CD8-positive, alpha-beta memory T cell (primary cell): ENCODE measurements around the gene TRIP10. TPM values are rescaled to one million over a fixed set of nuclear protein-coding genes. Genes with fewer than 3 reads are reported as not detected.
"Not testable (repeated sequence)": the region's sequence is repeated elsewhere in the genome, so short reads cannot be mapped to it uniquely, and the experiment has no call there.

Source experiments
- CTCF ChIA-PET: fragments of 350-600 bp; sonication (Branson Sonifier 250); formaldehyde crosslinking; loops from one replicate; lab custom pipeline; 2021; ENCODE audit warnings: antibody characterized with exemption; lab: Charles Lee
- POLR2A ChIA-PET: fragments of 350-600 bp; sonication (Branson Sonifier 250); formaldehyde crosslinking; loops from one replicate; lab custom pipeline; 2021; ENCODE audit warnings: antibody characterized with exemption; lab: Charles Lee
- DNase-seq, 5 donors: peaks; one replicate each; pipeline versions ENCODE4 v3.0.0 to v3.0.0-alpha.2; 2020 to 2022; ENCODE audit warnings: mixed read lengths in 1 of 5
- H3K27ac ChIP-seq: one replicate; pipeline ENCODE4 v1.7.0; 2013; ENCODE audit warnings: low read depth, mild to moderate bottlenecking, low read length, moderate library complexity
- H3K27me3 ChIP-seq: 2 replicates; pipeline ENCODE4 v1.7.0; 2013; ENCODE audit warnings: low read length, mild to moderate bottlenecking; ENCODE audit not compliant: insufficient read depth, poor library complexity, severe bottlenecking
- H3K36me3 ChIP-seq: 2 replicates; pipeline ENCODE4 v1.7.0; 2013; ENCODE audit warnings: mild to moderate bottlenecking, low read length, moderate library complexity; ENCODE audit not compliant: insufficient read depth
- H3K4me1 ChIP-seq: 2 replicates; pipeline ENCODE4 v1.7.0; 2013; ENCODE audit warnings: mild to moderate bottlenecking, low read length, moderate library complexity; ENCODE audit not compliant: insufficient read depth
- H3K4me3 ChIP-seq: 2 replicates; pipeline ENCODE4 v1.7.0; 2013; ENCODE audit warnings: mild to moderate bottlenecking, low read length
- H3K9me3 ChIP-seq: 2 replicates; pipeline ENCODE4 v1.7.0; 2013; ENCODE audit warnings: mild to moderate bottlenecking, low read length
- H3K27ac Mint-ChIP-seq, 8 donors: one replicate each; pipeline ENCODE4 v1.8.0; 2020 to 2021; ENCODE audit warnings: mixed read lengths in 8 of 8, mild to moderate bottlenecking in 6 of 8, inconsistent platforms in 3 of 8, moderate library complexity in 3 of 8
- H3K27me3 Mint-ChIP-seq, 2 donors: one replicate each; pipeline ENCODE4 v1.8.0; 2020 to 2021; ENCODE audit warnings: mixed read lengths in 2 of 2, mild to moderate bottlenecking in 1 of 2, moderate library complexity in 1 of 2
- H3K36me3 Mint-ChIP-seq, 3 donors: one replicate each; pipeline ENCODE4 v1.8.0; 2020 to 2021; ENCODE audit warnings: mixed read lengths in 3 of 3, inconsistent platforms in 1 of 3, mild to moderate bottlenecking in 1 of 3
- H3K4me1 Mint-ChIP-seq, 3 donors: one replicate each; pipeline ENCODE4 v1.8.0; 2020 to 2021; ENCODE audit warnings: mixed read lengths in 3 of 3, inconsistent platforms in 1 of 3, mild to moderate bottlenecking in 1 of 3
- H3K4me3 Mint-ChIP-seq, 7 donors: one replicate each; pipeline ENCODE4 v1.8.0; 2020 to 2021; ENCODE audit warnings: mixed read lengths in 7 of 7, mild to moderate bottlenecking in 6 of 7, moderate library complexity in 4 of 7, inconsistent platforms in 2 of 7
- H3K9me3 Mint-ChIP-seq, 5 donors: one replicate each; pipeline ENCODE4 v1.8.0; 2020 to 2022; ENCODE audit warnings: mixed read lengths in 5 of 5, mild to moderate bottlenecking in 3 of 5, moderate library complexity in 2 of 5, inconsistent platforms in 1 of 5
- polyA plus RNA-seq: library from polyadenylated mRNA; unstranded; fragments of 300-500 nt; fragmentation: Illumina TruSeq; gene quantifications from one replicate; pipeline ENCODE4 v1.2.3, GENCODE V29; 2021
- total RNA-seq, 2 experiments: library from RNA; stranded (reverse); gene quantifications; one replicate each; pipeline ENCODE4 v1.2.3, GENCODE V29; 2021

Gene TRIP10
- total and polyA plus RNA-seq, 3 experiments from 2014 or later = 2.0 to 47.8 (median 44.6) TPM

DNA sequence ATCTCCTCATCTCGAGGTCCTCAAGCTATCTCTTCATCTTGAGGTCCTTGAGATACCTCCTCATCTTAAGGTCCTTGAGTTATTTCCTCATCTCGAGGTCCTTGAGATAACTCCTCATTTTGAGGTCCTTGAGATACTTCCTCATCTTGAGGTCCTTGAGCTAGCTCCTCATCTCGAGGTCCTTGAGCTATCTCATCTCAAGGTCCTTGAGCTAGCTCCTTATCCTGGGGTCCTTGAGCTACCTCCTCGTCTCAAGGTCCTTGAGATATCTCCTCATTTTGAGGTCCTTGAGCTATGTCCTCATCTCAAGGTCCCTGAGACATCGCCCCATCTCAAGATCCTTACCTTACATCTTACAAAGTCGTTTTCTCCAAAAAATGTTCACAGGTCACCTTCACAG lies 51.8 kb downstream of the TRIP10 start:
- no peak overlapping the region for H3K4me3 ChIP-seq
- peaks cover 54% of the 10 kb centered on the region for H3K4me1 ChIP-seq
- no peaks in the 10 kb centered on the region for H3K9me3 ChIP-seq
- ChIA-PET POLR2A (interaction anchor here (0.6 kb wide), 2 partner anchors 19 to 22 kb away, joined by 5 to 9 read pairs; partner anchors contain the start of gene VAV1), CTCF (interaction anchor here (1.2 kb wide), 1 partner anchor 17 kb away, joined by 5 read pairs; no protein-coding TSS in a partner anchor)
- Mint-ChIP-seq H3K27ac (peak overlapping the region; percentile 15 to 95 (median 86)), H3K27me3 (no peaks in the 10 kb centered on the region), H3K9me3 (peaks cover 0 to 2% (median 0%) of the 10 kb centered on the region in 5 donors), H3K4me1 (peaks cover 48 to 77% (median 76%) of the 10 kb centered on the region in 3 donors), H3K36me3 (peaks cover 14 to 59% (median 26%) of the 10 kb centered on the region in 3 donors), H3K4me3 (peak overlapping the region in 1 of 7 donors; percentile 34)
- peaks cover 13% of the 10 kb centered on the region for H3K36me3 ChIP-seq
- DNase-seq = no peak
- no peak overlapping the region for H3K27ac ChIP-seq
- no peaks in the 10 kb centered on the region for H3K27me3 ChIP-seq

DNA sequence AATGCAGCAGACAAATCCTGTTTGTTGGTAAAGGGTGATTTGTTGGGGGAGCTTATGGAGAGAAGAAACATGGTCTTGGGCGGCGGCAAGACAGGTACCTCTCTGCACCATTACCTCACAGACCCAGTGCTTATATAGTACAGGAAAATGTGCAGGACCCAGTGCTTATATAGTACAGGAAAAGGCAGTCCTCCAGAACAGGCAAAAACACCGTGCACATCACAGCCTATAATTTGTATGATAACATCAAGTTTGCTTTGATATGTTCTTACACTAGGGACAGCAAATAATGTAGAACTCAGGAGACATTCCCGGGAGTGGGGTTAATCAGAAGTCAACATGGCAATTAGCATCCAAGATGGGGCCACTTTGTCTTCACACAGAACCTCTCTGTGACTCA lies 53.9 kb downstream of the TRIP10 start:
- no peaks in the 10 kb centered on the region for H3K9me3 ChIP-seq
- no peak overlapping the region for H3K27ac ChIP-seq
- ChIA-PET POLR2A (no interaction called here), CTCF (no interaction called here)
- Mint-ChIP-seq H3K27me3 (no peaks in the 10 kb centered on the region), H3K36me3 (peaks cover 14 to 58% (median 29%) of the 10 kb centered on the region in 3 donors), H3K27ac (peak overlapping the region in 6 of 8 donors; percentile 4 to 93 (median 77)), H3K4me3 (no peak overlapping the region), H3K4me1 (peaks cover 57 to 86% (median 82%) of the 10 kb centered on the region in 3 donors), H3K9me3 (peaks cover 0 to 2% (median 0%) of the 10 kb centered on the region in 5 donors)
- H3K27me3 ChIP-seq = no peaks in the 10 kb centered on the region
- no peak overlapping the region for H3K4me3 ChIP-seq
- no peak for DNase-seq
- H3K4me1 ChIP-seq = peaks cover 54% of the 10 kb centered on the region
- H3K36me3 ChIP-seq = peaks cover 10% of the 10 kb centered on the region

DNA sequence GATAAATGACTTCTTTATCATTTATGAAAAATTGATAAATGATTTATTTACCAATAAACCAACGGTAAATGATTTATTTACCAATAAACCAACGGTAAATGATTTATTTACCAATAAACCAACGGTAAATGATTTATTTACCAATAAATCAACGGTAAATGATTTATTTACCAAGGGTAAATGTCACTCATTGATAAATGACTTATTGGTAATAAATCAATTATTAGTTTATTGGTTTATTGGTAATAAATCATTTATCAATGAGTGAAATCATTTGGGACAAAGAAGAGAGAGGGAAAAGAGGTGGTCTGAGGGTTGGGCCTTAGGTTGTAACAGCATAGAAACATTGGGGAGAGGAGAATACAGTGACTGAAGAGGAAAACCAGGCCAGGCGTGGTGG lies 54.5 kb downstream of the TRIP10 start:
- CTCF ChIA-PET = no interaction called here
- POLR2A ChIA-PET = no interaction called here
- peak overlapping the region; percentile 22 to 91 (median 73) for H3K27ac Mint-ChIP-seq

DNA sequence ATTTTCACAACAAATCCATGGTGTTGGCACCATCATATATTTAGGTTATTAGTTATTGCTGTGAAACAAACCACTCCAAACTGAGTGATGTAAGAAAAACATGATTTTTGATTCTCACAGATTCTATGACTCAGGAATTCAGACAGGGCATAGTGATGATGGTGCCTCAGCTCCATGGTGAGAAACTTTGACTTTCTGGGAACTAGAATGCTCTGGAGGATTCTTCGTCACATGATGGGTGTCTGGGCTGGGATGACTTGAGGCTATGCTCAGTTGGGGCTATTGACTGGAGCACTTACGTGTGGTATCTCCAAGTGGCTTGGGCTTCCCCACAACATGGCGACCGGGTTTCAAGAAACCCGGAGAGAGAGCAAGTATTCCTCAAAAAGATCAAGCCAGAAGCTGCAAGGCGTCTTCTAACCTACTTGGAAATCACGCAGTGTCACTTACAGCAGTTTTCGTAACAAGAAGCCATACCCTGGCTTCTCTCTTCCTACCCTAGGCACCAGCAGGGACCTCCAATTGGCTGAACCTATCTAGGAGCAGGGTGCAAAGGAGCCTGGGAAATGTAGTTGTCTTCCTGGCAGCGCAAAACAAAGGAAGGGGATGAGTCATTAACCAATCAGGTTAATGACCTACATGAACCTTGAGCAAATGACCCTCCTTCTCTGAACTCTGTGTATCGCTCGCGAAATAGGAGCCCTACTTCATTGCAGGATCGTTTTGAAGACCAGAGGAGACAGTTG lies 55.4 kb downstream of the TRIP10 start:
- no peak overlapping the region for H3K4me3 ChIP-seq
- DNase-seq = no peak
- peak overlapping the region in 6 of 8 donors; percentile 20 to 91 (median 72) for H3K27ac Mint-ChIP-seq
- peaks cover 14 to 53% (median 24%) of the 10 kb centered on the region in 3 donors for H3K36me3 Mint-ChIP-seq
- peaks cover 53% of the 10 kb centered on the region for H3K4me1 ChIP-seq
- H3K9me3 ChIP-seq = no peaks in the 10 kb centered on the region
- no peak overlapping the region for H3K27ac ChIP-seq
- H3K4me1 Mint-ChIP-seq = peaks cover 59 to 88% (median 86%) of the 10 kb centered on the region in 3 donors
- ChIA-PET CTCF (interaction anchor here (0.6 kb wide), 1 partner anchor 38 kb away, joined by 3 read pairs; no protein-coding TSS in a partner anchor), POLR2A (no interaction called here)
- H3K36me3 ChIP-seq = peaks cover 10% of the 10 kb centered on the region
- peak overlapping the region in 1 of 7 donors; percentile 3 for H3K4me3 Mint-ChIP-seq
- H3K9me3 Mint-ChIP-seq = peaks cover 0 to 2% (median 0%) of the 10 kb centered on the region in 5 donors
- H3K27me3 Mint-ChIP-seq = no peaks in the 10 kb centered on the region
- no peaks in the 10 kb centered on the region for H3K27me3 ChIP-seq

More for the DNA sequence above, 54.5 kb downstream of the TRIP10 start:
- DNase-seq = no peak
- Histone ChIP-seq H3K27me3 (no peaks in the 10 kb centered on the region), H3K36me3 (peaks cover 10% of the 10 kb centered on the region), H3K4me1 (peaks cover 51% of the 10 kb centered on the region), H3K9me3 (no peaks in the 10 kb centered on the region), H3K4me3 (no peak overlapping the region), H3K27ac (no peak overlapping the region)
- H3K4me3 Mint-ChIP-seq = peak overlapping the region in 2 of 7 donors; percentile 22 to 56
- H3K4me1 Mint-ChIP-seq = peaks cover 54 to 84% (median 81%) of the 10 kb centered on the region in 3 donors
- H3K36me3 Mint-ChIP-seq = peaks cover 14 to 55% (median 24%) of the 10 kb centered on the region in 3 donors
- H3K27me3 Mint-ChIP-seq = no peaks in the 10 kb centered on the region
- peaks cover 0 to 2% (median 0%) of the 10 kb centered on the region in 5 donors for H3K9me3 Mint-ChIP-seq

DNA sequence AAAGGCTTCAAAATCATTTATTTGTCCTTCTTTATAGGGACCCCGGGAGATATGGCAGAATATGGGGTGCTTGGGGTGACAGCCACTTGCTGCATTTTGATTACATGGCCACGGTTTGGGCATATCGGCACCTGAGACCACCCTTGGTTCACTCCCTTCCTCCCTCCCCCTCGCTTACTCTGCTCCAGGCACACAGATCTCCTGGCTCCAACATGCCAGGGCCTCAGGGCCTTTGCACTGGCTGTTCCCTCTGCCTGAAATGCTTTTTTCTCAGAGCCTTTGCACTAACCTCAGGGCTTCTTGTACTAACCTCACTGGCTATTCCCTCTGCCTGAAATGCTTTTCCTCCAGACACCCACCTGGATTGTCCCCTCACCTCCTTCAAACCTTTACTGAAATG lies 56.8 kb downstream of the TRIP10 start:
- Mint-ChIP-seq H3K36me3 (peaks cover 14 to 49% (median 23%) of the 10 kb centered on the region in 3 donors), H3K4me3 (peak overlapping the region in 1 of 7 donors; percentile 16), H3K9me3 (peaks cover 0 to 2% (median 0%) of the 10 kb centered on the region in 5 donors), H3K27me3 (no peaks in the 10 kb centered on the region), H3K27ac (peak overlapping the region in 4 of 8 donors; percentile 20 to 77 (median 75)), H3K4me1 (peaks cover 63 to 87% (median 86%) of the 10 kb centered on the region in 3 donors)
- Histone ChIP-seq H3K27me3 (no peaks in the 10 kb centered on the region), H3K9me3 (no peaks in the 10 kb centered on the region), H3K4me3 (no peak overlapping the region), H3K27ac (no peak overlapping the region), H3K4me1 (peaks cover 53% of the 10 kb centered on the region), H3K36me3 (peaks cover 10% of the 10 kb centered on the region)
- ChIA-PET CTCF (interaction anchor here (0.9 kb wide), 1 partner anchor 67 kb away, joined by 4 read pairs; no protein-coding TSS in a partner anchor), POLR2A (interaction anchor here (0.7 kb wide), 1 partner anchor 127 kb away, joined by 3 read pairs; no protein-coding TSS in a partner anchor)
- DNase-seq = no peak

DNA sequence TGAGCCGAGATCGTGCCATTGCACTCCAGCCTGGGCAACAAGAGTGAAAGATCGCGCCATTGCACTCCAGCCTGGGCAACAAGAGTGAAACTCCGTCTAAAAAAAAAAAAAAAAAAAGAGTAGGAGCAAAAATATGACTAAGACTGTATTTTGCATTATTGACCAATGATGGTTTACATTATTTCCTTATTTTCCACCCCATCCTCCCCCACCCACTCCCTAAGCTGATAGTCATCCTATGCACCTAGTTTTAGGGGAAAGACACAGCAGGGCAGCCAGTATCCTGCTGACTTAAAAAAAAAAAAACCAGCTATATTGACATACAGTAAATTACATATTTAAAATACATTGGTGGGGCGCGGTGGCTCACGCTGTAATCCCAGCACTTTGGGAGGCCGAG lies 58.2 kb downstream of the TRIP10 start:
- POLR2A ChIA-PET = no interaction called here
- Histone ChIP-seq H3K36me3 (peaks cover 10% of the 10 kb centered on the region), H3K27me3 (no peaks in the 10 kb centered on the region), H3K4me1 (peaks cover 46% of the 10 kb centered on the region), H3K27ac (no peak overlapping the region), H3K9me3 (no peaks in the 10 kb centered on the region), H3K4me3 (no peak overlapping the region)
- Mint-ChIP-seq H3K9me3 (peaks cover 0 to 2% (median 0%) of the 10 kb centered on the region in 5 donors), H3K27ac (peak overlapping the region in 1 of 8 donors; percentile 68), H3K27me3 (no peaks in the 10 kb centered on the region), H3K36me3 (peaks cover 14 to 38% (median 14%) of the 10 kb centered on the region in 3 donors), H3K4me3 (no peak overlapping the region), H3K4me1 (peaks cover 60 to 85% (median 83%) of the 10 kb centered on the region in 3 donors)
- DNase-seq = no peak
- CTCF ChIA-PET = interaction anchor here (0.7 kb wide), 1 partner anchor 16 kb away, joined by 4 read pairs; no protein-coding TSS in a partner anchor

DNA sequence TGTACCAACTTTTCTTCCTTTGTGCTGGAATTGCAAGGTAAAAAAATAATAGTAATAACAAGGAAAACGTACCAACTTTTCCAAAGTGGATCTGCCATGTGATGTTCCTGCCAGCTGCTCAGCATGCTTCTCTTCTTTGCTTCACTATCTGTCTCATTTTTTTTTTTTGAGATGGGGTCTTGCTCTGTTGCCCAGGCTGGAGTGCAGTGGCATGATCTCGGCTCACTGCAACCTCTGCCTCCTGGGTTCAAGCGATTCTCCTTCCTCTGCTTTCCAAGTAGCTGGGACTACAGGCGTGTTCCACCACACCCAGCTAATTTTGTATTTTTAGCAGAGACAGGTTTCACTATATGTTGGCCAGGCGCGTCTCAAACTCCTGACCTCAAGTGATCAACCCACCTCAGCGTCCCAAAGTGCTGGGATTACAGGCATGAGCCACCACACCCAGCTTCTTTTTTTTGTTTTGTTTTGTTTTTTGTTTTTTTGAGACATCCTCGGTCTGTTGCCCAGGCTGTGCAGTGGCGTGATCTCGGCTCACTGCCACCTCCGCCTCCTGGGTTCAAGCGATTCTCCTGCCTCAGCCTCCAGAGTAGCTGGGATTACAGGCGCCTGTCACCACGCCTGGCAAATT lies 60.8 kb downstream of the TRIP10 start:
- H3K27me3 Mint-ChIP-seq, H3K9me3 Mint-ChIP-seq, H3K36me3 ChIP-seq, H3K9me3 ChIP-seq, H3K27me3 ChIP-seq: not testable (repeated sequence)
- Mint-ChIP-seq H3K4me3 (peak overlapping the region; percentile 84 to 93 (median 89)), H3K27ac (peak overlapping the region; percentile 94 to 98 (median 96)), H3K4me1 (peaks cover 51 to 75% (median 72%) of the 10 kb centered on the region in 3 donors), H3K36me3 (peaks cover 3 to 23% (median 7%) of the 10 kb centered on the region in 3 donors)
- DNase-seq = peak in 1 of 5 donors; percentile 6
- ChIA-PET POLR2A (interaction anchor here (0.6 to 2.8 kb wide), 8 partner anchors 15 to 283 kb away, joined by 3 to 32 read pairs (median 3); partner anchors contain the start of genes GPR108, SH2D3A and VAV1), CTCF (interaction anchor here (0.9 to 5.3 kb wide), 6 partner anchors 28 to 62 kb away, joined by 3 to 22 read pairs (median 7); partner anchors contain the start of genes GPR108 and VAV1)
- peaks cover 45% of the 10 kb centered on the region for H3K4me1 ChIP-seq
- H3K4me3 ChIP-seq = peak overlapping the region; percentile 68
- peak overlapping the region; percentile 68 for H3K27ac ChIP-seq
